Measurements from ENCODE around the gene MEIS2.
A peak's percentile ranks its signal among the peaks of the same experiment; 100 is the strongest.

MEIS2 gene

DNA sequence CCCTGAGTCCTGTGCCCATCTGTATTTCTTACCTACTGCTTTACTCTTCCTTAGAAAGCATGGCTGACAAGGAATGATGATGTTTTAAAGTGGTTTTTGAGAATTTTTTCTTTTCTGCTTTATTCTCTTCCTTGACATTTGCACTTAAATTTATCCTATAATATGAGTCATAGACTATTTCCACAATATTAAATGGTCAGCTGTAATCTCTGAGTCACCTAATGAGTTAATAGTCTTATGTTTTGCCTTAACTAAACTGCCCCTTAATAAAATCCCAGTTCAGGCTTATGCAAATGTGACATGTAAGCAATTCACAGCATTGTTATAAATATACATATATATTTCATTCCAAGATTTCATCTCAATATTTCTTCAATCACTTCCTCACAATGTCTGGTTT, 23.8 kb downstream of the MEIS2 start:
- no peak for DNase-seq (ENCODE audit: extremely low read depth, low read depth)
- TF ChIP-seq, protein P1, sequence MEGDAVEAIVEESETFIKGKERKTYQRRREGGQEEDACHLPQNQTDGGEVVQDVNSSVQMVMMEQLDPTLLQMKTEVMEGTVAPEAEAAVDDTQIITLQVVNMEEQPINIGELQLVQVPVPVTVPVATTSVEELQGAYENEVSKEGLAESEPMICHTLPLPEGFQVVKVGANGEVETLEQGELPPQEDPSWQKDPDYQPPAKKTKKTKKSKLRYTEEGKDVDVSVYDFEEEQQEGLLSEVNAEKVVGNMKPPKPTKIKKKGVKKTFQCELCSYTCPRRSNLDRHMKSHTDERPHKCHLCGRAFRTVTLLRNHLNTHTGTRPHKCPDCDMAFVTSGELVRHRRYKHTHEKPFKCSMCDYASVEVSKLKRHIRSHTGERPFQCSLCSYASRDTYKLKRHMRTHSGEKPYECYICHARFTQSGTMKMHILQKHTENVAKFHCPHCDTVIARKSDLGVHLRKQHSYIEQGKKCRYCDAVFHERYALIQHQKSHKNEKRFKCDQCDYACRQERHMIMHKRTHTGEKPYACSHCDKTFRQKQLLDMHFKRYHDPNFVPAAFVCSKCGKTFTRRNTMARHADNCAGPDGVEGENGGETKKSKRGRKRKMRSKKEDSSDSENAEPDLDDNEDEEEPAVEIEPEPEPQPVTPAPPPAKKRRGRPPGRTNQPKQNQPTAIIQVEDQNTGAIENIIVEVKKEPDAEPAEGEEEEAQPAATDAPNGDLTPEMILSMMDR (IDR thresholded peaks at IDR 0.05; ENCODE audit: low read depth, low read length) = no peak

DNA sequence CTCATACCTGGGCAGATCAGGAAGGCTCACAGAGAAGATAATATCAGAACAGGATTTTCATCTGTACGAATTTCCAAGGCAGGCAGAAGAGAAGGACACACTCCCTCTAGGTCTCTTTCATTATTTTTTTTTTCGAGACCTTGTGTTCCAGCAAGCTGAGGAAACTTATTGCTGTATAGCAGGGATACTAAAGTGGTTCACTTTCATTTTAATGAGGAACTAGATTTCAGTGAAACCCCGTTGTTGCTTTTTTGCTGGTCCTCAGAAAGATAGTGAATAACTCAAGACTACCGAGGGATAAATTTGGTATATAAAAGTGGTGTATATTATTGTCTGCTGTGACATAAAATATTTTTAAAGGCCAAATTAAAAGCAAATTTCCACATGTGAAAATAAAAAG, 24.6 kb downstream of the MEIS2 start:
- DNase-seq (ENCODE audit: extremely low read depth, low read depth) = no peak
- TF ChIP-seq, protein P1 (IDR thresholded peaks at IDR 0.05; ENCODE audit: low read depth, low read length) = no peak

DNA sequence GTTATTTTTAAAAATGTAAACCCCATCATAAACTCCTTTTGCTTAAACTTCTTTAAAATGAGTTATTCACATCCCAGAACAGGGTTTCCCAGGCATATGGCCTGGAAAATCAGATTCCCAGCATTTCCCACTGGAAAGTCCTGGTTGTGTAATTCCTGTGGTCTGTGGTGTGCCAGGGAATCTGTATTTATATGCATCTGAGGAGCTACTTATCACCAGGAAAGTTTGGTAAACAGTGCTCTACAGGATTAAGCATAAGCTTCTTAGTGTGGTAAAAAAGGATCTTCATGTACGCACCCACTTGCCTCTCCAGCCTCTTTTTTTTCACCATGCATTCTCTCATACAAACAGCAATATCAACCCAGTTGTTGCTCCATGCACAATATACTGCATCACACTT, 28.2 kb downstream of the MEIS2 start:
- no peak for DNase-seq (ENCODE audit: extremely low read depth, low read depth)
- TF ChIP-seq, protein P1 (IDR thresholded peaks at IDR 0.05; ENCODE audit: low read depth, low read length) = no peak

- no peak for DNase-seq (ENCODE audit: extremely low read depth, low read depth)
- TF ChIP-seq, protein P1 (IDR thresholded peaks at IDR 0.05; ENCODE audit: low read depth, low read length) = no peak
These were observed 29.2 kb downstream of the MEIS2 start for GRCh38 chr15:37071134-37071533.

- no peak for DNase-seq (ENCODE audit: extremely low read depth, low read depth)
- TF ChIP-seq, protein P1 (IDR thresholded peaks at IDR 0.05; ENCODE audit: low read depth, low read length) = no peak
These were observed 29.7 kb downstream of the MEIS2 start for GRCh38 chr15:37070686-37071085.

DNA sequence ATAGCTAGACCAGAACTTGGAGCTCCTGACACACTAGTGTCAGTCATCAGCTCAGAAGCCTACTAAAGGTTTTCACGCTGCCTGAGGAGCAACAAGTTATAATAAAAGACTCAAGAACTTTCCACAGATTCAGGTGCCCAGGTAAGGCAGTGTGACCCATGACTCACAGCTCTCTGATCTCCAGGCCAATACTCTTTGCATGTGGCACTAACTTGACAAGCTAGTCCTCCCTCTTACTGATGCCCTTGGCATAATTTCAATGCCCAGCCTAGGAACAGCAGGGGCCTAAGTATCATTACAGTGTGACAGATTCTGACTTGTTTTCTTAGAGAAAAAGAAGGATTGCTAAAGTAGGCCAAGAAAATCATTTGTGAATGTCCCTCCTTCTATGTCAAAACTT, 38.4 kb downstream of the MEIS2 start:
- no peak for DNase-seq (ENCODE audit: extremely low read depth, low read depth)
- TF ChIP-seq, protein P1 (IDR thresholded peaks at IDR 0.05; ENCODE audit: low read depth, low read length) = no peak

- DNase-seq (ENCODE audit: extremely low read depth, low read depth) = peak; percentile 42
- TF ChIP-seq, protein P1 (IDR thresholded peaks at IDR 0.05; ENCODE audit: low read depth, low read length) = no peak
These were observed 41.3 kb downstream of the MEIS2 start for GRCh38 chr15:37059086-37059485.
